A673 (cell line): ENCODE data around the gene RGS17.

Experiments
- EZH2 ChIP-seq: fragments of 200-600 bp; sonication (generic); IDR thresholded peaks from 2 replicates; pipeline ENCODE4 v1.6.1; 2017; ENCODE audit warnings: borderline replicate concordance, low read depth, mild to moderate bottlenecking, mixed read lengths, antibody characterized with exemption, low read length; ENCODE audit not compliant: poor library complexity, severe bottlenecking
- TF ChIP-seq, protein P1 (sequence below): fragments of 300-800, 200-600 bp; sonication (generic); conservative IDR thresholded peaks from 2 replicates; pipeline ENCODE4 v1.5.1; 2017; ENCODE audit warnings: low read depth, mild to moderate bottlenecking, antibody characterized with exemption, low read length, moderate library complexity, mixed read lengths

DNA sequence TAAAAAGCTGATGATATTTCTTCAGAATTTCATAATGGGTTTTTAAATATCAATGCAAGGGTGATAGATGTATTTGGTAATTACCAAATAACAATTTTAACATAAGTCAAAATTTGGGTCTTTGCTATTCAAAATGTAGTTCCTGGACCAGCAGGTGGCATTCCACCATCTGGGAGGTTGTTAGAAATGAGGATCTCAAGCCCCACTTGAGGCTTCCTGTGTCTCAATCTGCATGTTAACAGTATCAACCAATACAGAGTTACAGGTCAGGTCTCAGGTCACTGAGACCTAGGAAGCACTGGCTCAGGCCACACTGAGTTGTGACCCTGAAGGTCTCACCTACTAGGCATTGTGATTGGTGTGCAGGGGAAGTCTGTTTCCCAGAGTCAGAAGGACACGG lies 71.3 kb downstream of the RGS17 start:
- TF ChIP-seq, protein P1, sequence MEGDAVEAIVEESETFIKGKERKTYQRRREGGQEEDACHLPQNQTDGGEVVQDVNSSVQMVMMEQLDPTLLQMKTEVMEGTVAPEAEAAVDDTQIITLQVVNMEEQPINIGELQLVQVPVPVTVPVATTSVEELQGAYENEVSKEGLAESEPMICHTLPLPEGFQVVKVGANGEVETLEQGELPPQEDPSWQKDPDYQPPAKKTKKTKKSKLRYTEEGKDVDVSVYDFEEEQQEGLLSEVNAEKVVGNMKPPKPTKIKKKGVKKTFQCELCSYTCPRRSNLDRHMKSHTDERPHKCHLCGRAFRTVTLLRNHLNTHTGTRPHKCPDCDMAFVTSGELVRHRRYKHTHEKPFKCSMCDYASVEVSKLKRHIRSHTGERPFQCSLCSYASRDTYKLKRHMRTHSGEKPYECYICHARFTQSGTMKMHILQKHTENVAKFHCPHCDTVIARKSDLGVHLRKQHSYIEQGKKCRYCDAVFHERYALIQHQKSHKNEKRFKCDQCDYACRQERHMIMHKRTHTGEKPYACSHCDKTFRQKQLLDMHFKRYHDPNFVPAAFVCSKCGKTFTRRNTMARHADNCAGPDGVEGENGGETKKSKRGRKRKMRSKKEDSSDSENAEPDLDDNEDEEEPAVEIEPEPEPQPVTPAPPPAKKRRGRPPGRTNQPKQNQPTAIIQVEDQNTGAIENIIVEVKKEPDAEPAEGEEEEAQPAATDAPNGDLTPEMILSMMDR = peak; percentile 28; the same call in 1 of the 2 replicates
- TF ChIP-seq EZH2 = no peak
